Thyroid gland (tissue), 4 donors: Measurements from ENCODE around the gene TTR.

Source experiments
- CTCF ChIP-seq, 6 experiments: fragments of 200-600 bp in 3 of 6; fragments of 450-650 bp in 3 of 6; sonication (generic) in 3 of 6; IDR thresholded peaks; one replicate each; pipeline ENCODE4 v1.5.1; 2016 to 2019; ENCODE audit warnings: antibody characterized with exemption in 6 of 6, mild to moderate bottlenecking in 2 of 6, inconsistent platforms in 1 of 6, moderate library complexity in 1 of 6
- POLR2A ChIP-seq, 2 donors: fragments of 450-650 bp; IDR thresholded peaks; one replicate each; pipeline ENCODE4 v1.6.1; 2017; ENCODE audit warnings: antibody characterized with exemption in 2 of 2, mild to moderate bottlenecking in 2 of 2, moderate library complexity in 1 of 2

- TF ChIP-seq POLR2A (IDR thresholded peaks at IDR 0.05) (no peak), CTCF (IDR thresholded peaks at IDR 0.05) (no peak)
These were observed 33.4 kb downstream of the TTR start for GRCh38 chr18:31624892-31625640.
